Motor neuron (in vitro differentiated cells): ENCODE data around the gene YTHDF1. TPM values are rescaled to one million over a fixed set of nuclear protein-coding genes. Genes with fewer than 3 reads are reported as not detected.

Source experiments
- ATAC-seq, 8 experiments: fragments of 200-7000 bp; cut with Tn5 transposase; replicated peaks in 6 of 8; 2 replicates each; pipeline ENCODE4 v1.8.0; 2021; ENCODE audit warnings: mild to moderate bottlenecking in 8 of 8, moderate library complexity in 8 of 8
- H3K27ac ChIP-seq, 2 donors: fragments of 250-450 bp; sonication (Bioruptor Pico); 2 replicates each; pipeline ENCODE4 v1.9.0; 2021; ENCODE audit warnings: antibody characterized with exemption in 2 of 2, mild to moderate bottlenecking in 2 of 2, moderate library complexity in 1 of 2
- H3K4me1 ChIP-seq, 2 donors: fragments of 250-450 bp; sonication (Bioruptor Pico); replicated peaks in 1 of 2; 2 replicates each; pipeline ENCODE4 v1.6.1; 2021; ENCODE audit warnings: antibody characterized with exemption in 2 of 2, mild to moderate bottlenecking in 2 of 2, moderate library complexity in 1 of 2
- H3K4me3 ChIP-seq, 5 donors: fragments of 250-450 bp; sonication (Bioruptor Pico); 2 replicates each; pipeline ENCODE4 v1.9.0; 2021; ENCODE audit warnings: antibody characterized with exemption in 5 of 5, mild to moderate bottlenecking in 5 of 5, moderate library complexity in 4 of 5
- WGBS, 10 experiments: fragments of 450-650 bp; shearing (Covaris generic); methylation state at CpG; one replicate each; pipeline ENCODE4 v1.0.0; 2022; 5-methylcytosine and 5-hydroxymethylcytosine counted together
- in situ Hi-C, 9 experiments: fragments of 400-800 bp; cut with MboI; loops; one replicate each; pipeline ENCODE4 v1.15.0; 2021; ENCODE audit warnings: low sequenced_read_pairs in 9 of 9, low pct_unique_long_range_greater_than_20kb in 2 of 9; ENCODE audit not compliant: unreplicated experiment in 9 of 9
- total RNA-seq, 8 experiments: library from RNA; unstranded; fragments of 300-600 nt; gene quantifications; 2 replicates each; pipeline versions ENCODE4 v1.2.3 to v1.2.4, GENCODE V29; 2022

Gene YTHDF1
- total RNA-seq, 8 experiments from 2014 or later = 22.9 to 38.5 (median 33.6) TPM

DNA sequence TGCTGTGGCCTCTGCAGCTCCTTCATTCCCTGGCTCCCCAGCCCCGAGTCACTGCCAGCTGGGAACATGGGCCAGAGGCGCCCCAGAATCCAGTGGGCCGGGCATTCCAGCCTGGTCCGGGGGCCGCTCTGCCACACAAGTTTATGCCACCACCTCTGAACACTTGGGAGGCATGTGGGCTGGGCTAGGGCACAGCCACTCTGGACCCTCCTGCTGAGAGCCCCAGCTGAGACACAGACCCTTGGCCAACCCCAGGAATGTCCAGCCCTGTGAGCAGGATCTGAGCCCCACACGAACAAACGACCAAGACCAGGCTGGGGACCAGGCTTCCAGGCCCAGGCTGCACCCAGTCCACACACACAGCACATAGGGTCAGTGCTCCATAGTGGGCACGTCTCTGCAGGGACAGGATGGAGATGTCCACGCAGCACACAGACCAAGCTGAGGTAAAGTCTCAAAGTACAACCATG, 33.0 kb downstream of the YTHDF1 start:
- 60 to 100% (median 100%) methylated on average over 1 to 2 of the region's 9 CpGs; no CpG with 5 or more reads in 7 of the 10 experiments for WGBS, 10 experiments
- ATAC-seq = peak in 1 of 8 experiments; percentile 11

DNA sequence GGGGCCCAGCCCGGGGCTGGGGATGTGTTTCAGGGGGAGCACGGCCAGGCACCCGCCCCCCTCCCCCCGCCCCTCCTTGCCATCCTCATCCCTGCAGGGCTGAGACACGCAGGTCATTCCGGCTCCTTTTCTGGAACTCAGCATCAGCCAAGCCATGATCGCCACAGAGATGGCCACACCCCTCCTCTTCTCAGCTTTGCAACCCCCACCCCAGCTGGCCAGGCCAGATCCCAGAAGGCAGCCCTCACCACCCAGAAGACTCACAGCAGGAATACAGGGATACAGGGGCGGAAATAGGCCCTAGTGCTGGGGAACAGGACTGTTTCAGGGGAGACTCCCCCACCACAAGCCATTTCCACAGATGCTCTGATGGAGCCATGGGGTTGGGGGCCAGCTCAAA, 33.5 kb downstream of the YTHDF1 start:
- H3K27ac ChIP-seq = peak overlapping the region in 1 of 2 donors; percentile 40
- H3K4me1 ChIP-seq = peaks cover 14 to 32% of the 10 kb centered on the region in 2 donors
- no CpG with 5 or more reads among the region's 8 CpGs for WGBS, 10 experiments
- no peak overlapping the region for H3K4me3 ChIP-seq
- in situ Hi-C loops = loop anchor here in 4 of 9 experiments (10.0 to 25.0 kb wide), 2 partner anchors 120 to 128 kb away; no protein-coding TSS in a partner anchor
- no peak for ATAC-seq

More for the DNA sequence above, 33.0 kb downstream of the YTHDF1 start:
- H3K27ac ChIP-seq = no peak overlapping the region
- in situ Hi-C loops = loop anchor here in 4 of 9 experiments (10.0 to 25.0 kb wide), 2 partner anchors 121 to 128 kb away; no protein-coding TSS in a partner anchor
- H3K4me3 ChIP-seq = no peak overlapping the region
- peaks cover 14 to 32% of the 10 kb centered on the region in 2 donors for H3K4me1 ChIP-seq

DNA sequence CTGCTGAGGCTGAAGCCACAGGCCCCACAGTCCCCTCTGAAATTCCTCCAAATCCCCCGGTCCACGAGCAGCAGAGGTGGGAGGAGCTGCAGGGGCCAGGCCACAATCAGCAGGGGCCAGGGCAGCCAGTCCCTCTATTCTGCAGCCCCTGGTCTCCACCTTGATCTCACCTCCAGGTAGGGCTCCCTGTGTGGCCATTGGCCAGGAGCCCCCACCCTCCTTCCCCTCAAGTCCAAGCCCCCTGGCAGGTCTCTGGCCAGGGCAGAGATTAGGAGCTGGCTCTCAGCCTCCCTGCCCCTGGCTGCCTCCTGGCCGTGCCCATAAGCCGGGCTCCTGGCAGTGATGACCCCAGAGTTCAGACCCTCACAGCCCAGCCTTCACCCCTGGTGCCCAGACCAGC, 34.7 kb downstream of the YTHDF1 start:
- Histone ChIP-seq H3K4me1 (peaks cover 24 to 41% of the 10 kb centered on the region in 2 donors), H3K4me3 (no peak overlapping the region), H3K27ac (no peak overlapping the region)
- no peak for ATAC-seq
- in situ Hi-C loops = loop anchor here in 4 of 9 experiments (10.0 to 25.0 kb wide), 2 partner anchors 119 to 126 kb away; no protein-coding TSS in a partner anchor
- WGBS, 10 experiments = 100% methylated on average over 2 of the region's 4 CpGs; no CpG with 5 or more reads in 9 of the 10 experiments

DNA sequence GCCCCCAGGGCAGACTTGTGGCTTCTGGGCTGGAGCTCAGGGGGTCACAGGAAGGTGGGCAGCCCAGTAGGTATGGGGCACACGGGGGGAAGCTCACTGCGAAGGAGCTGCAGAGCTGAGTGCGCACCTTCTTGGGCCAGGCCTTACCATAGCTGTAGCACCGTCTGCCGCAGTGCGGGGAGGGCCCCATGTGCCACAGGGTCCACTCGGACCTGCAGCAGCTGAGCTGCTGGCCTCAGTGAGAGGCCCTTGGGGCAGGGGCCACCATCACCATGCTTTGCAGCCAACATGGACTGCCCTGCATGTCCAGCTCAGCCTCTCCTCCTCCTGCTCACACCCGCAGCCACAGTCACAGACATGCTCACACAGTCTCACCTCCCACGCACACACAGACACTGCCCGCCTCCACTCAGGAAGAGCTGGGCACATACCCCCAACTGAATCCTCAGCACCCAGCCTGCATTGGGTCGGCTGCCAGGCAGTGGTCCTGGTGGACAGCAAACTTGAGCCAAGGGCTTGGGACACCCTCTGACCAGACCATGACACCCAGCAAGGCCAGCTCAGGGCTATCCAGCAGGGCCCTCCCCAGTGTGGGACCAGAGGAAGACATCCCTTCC, 35.3 kb downstream of the YTHDF1 start:
- ATAC-seq = no peak
- 20 to 92% (median 70%) methylated on average over 1 to 5 of the region's 11 CpGs; no CpG with 5 or more reads in 6 of the 10 experiments for WGBS, 10 experiments
- in situ Hi-C loops = loop anchor here in 4 of 9 experiments (10.0 to 25.0 kb wide), 2 partner anchors 118 to 126 kb away; no protein-coding TSS in a partner anchor
- Histone ChIP-seq H3K27ac (no peak overlapping the region), H3K4me1 (peaks cover 29 to 45% of the 10 kb centered on the region in 2 donors), H3K4me3 (no peak overlapping the region)

DNA sequence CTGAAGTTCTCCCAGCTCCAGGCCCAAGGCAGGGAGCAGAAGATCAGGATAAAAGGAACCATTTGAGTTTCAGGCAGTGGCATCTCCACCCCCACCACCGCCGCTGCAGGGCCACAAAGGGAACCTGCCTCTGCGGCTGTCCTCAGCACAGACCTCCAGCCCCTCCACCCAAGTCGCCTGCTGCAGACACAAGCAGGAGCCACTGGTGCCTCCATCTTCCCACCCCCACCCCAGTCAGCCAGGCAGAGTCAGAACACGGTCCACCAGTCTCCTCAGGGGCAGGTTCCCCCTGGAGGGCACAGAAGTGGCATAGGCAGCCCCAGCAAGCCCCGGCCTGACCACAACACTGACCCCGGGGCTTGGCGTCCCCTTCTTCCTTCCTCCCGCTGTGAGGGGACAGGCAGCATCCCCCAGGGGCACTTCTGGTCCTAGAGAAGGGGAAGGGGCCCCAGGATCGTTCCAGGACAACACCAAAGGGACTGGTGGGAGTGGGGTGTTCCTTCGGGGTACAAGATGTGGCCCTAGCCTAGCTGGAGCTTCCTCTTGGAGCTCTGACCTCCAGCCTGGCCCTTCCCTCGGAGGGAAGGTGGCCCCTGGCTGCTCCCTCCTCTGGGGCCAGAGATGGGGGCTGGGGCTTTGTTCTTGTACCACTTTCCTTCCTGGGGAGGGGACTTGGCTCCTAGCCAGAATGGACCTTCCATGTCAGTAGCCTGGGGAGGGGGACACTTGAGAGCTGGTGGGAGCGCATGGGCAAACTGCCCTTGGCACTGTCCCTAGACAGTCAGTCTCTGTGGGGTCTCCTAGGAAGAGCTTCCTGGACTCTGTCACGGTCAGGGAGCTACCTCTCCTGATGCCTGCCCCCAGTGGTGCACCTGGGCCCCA, 36.0 kb downstream of the YTHDF1 start:
- in situ Hi-C loops = loop anchor here in 4 of 9 experiments (10.0 to 25.0 kb wide), 2 partner anchors 118 to 125 kb away; no protein-coding TSS in a partner anchor
- ATAC-seq = no peak
- 69 to 100% methylated on average over 1 to 3 of the region's 14 CpGs; no CpG with 5 or more reads in 8 of the 10 experiments for WGBS, 10 experiments
- Histone ChIP-seq H3K27ac (peak overlapping the region in 1 of 2 donors; percentile 88), H3K4me1 (peaks cover 37 to 50% of the 10 kb centered on the region in 2 donors), H3K4me3 (peak overlapping the region; percentile 55 to 96 (median 88))

DNA sequence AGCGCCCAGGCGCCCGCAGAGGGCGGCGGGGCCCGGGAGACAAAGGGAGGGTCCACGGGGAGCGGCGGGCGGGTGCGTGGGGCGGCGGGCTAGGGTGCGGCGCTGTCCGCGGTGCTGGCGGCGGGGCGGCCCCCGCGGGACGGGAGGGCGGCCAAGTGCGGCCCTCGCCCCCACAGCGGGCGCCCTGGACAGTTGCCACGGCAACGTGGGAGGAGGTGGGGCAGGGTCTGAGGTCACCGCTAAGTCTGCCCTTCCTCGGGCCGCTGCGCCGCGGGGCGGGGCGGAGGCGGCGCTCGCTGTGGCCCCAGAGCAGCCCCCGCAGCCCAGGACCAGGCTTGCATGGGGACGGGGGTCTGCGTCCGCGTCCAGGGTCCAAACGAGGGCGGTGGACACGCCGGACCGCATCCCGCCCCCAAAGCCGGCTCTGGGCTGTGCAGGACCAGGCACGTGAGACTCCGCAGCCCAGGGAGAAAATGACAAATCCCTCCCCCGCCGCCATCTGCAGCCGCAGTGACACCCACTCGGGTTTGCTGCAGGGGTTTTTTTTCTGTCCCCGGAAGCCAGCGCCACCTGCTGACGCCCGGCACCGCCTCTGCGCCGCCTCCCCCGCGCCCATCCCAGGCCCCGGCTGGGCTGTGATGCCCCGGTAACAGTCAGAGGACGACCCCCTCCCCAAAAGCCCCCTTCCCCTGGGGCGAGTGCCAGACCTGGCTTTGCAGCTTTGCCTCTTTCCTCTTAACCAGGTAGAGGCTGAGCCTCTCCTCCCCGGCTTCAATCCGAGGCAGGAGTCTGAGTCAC, 36.8 kb downstream of the YTHDF1 start:
- Histone ChIP-seq H3K27ac (peak overlapping the region; percentile 88 to 94), H3K4me1 (peaks cover 45 to 56% of the 10 kb centered on the region in 2 donors), H3K4me3 (peak overlapping the region; percentile 55 to 96 (median 88))
- peak; percentile 36 to 66 (median 50) for ATAC-seq
- 0% methylated on average over 1 of the region's 74 CpGs; no CpG with 5 or more reads in 9 of the 10 experiments for WGBS, 10 experiments
- in situ Hi-C loops = loop anchor here in 2 of 9 experiments (25.0 kb wide), 1 partner anchor 117 kb away; no protein-coding TSS in a partner anchor

DNA sequence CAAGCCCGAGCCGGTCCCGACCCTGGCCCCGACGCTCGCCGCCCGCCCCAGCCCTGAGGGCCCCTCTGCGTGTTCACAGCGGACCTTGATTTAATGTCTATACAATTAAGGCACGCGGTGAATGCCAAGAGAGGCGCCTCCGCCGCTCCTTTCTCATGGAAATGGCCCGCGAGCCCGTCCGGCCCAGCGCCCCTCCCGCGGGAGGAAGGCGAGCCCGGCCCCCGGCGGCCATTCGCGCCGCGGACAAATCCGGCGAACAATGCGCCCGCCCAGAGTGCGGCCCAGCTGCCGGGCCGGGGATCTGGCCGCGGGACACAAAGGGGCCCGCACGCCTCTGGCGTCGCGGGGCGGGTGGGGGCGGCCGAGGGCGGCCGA, 37.5 kb downstream of the YTHDF1 start:
- H3K4me1 ChIP-seq = peaks cover 51 to 63% of the 10 kb centered on the region in 2 donors
- H3K4me3 ChIP-seq = peak overlapping the region; percentile 55 to 96 (median 88)
- in situ Hi-C loops = loop anchor here in 2 of 9 experiments (25.0 kb wide), 1 partner anchor 116 kb away; no protein-coding TSS in a partner anchor
- H3K27ac ChIP-seq = peak overlapping the region; percentile 88 to 94
- peak in 4 of 8 experiments; percentile 0 to 24 (median 6) for ATAC-seq
- WGBS, 10 experiments = 0% methylated on average over 3 of the region's 49 CpGs; no CpG with 5 or more reads in 9 of the 10 experiments

DNA sequence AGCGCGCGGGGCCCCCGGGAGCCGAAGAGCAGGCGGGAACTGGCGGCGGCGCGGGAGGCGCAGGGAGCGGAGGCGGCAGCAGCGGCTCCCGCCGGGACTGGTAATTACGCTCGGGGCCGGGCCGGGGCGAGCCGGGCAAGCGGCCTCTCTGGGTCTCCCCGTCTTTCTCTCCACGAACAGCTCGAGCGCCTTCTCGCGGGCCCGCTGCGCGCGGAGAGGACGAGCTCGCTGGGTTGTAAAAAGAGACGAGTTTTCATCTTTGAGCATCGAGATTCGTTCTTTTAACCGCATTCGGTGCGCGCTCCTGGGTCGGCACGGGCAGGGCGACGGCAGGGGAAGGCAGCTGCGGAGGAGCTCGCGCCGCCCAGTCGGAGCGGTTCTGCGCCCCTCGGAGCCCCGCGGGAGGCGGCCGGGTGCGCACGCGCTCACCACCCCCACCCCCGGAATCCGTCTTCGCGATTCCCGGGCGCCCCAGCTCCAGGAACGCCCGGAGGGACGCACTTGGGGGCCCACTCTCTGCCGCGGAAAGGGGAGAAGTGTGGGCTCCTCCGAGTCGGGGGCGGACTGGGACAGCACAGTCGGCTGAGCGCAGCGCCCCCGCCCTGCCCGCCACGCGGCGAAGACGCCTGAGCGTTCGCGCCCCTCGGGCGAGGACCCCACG, 38.0 kb downstream of the YTHDF1 start:
- Histone ChIP-seq H3K4me1 (peaks cover 57 to 66% of the 10 kb centered on the region in 2 donors), H3K4me3 (peak overlapping the region; percentile 55 to 96 (median 88)), H3K27ac (peak overlapping the region; percentile 88 to 94)
- peak in 1 of 8 experiments; percentile 1 for ATAC-seq
- WGBS, 10 experiments = 0% methylated on average over 1 to 14 of the region's 90 CpGs; no CpG with 5 or more reads in 7 of the 10 experiments
- in situ Hi-C loops = loop anchor here in 2 of 9 experiments (25.0 kb wide), 1 partner anchor 116 kb away; no protein-coding TSS in a partner anchor

DNA sequence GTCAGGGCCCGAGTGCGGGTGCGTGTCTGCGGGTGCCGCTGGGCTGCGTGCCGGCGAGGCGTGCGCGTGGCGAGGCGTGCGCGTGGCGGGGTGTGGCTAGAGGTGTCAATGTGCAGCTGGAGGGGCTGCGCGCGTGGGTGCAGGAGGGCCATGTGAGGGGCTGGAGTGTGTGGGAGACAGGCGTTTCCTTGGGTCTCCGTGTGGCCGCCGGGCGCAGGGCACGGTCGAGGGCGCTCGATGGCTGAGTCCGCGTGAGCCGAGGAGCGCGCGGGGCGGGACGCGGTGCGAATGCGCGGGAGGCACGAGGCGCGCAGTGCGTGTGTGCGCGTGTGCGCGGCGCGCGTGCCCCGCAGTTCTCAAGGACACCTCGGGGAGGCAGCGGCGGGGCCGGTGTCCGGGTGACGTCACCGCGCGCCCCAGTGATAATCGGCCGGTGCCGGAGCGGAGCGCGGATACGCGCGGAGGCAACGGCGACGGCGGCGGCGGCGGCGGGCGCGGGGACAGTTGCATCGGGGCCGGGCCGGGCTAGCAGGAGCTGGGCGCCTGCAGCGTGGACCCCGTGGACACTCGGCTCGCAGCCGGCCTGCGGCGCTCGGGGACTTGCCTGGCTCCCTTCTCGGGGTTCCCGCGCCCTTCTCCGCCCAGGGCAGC, 38.7 kb downstream of the YTHDF1 start:
- peak in 6 of 8 experiments; percentile 11 to 35 (median 14) for ATAC-seq
- H3K4me3 ChIP-seq = peak overlapping the region; percentile 55 to 96 (median 88)
- WGBS, 10 experiments = 0 to 5% (median 0%) methylated on average over 2 to 10 of the region's 96 CpGs; no CpG with 5 or more reads in 7 of the 10 experiments

DNA sequence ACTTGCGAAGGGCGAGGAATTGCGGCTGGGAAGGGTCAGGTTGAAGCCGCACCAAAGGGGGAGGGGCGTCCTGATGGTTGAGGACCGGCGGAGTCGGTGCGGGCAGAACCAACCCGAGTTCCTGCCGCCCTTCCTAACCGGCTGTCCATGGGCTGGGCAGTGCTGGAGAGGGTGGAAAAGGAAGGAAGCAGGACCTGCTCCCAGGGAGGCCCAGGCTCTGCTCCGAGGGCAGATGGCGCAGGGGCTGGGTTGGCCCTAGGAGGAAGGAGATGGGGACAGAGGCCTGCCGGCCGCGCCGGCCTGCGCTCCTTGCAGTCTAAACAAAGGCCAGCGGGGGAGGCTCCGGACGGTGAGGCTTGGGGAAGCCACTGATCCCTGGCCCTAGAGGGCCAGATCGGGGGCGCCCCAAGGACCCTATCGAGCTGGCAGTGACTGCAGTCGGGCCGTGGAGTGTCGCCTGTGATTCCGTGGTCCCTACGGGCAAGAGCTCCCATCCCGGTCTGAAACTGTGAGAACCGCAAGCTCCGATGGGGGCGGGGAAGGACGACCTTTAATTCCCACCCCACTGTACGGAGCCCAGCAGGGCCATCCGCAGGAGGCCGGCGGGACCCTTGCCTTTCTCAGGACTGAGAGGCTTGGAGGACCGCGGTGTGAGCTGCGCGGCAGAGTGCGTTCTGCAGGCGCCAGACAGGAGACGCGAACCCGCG, 39.4 kb downstream of the YTHDF1 start:
- WGBS, 10 experiments = 0 to 4% (median 2%) methylated on average over 3 to 14 of the region's 49 CpGs; no CpG with 5 or more reads in 5 of the 10 experiments
- in situ Hi-C loops = loop anchor here in 2 of 9 experiments (25.0 kb wide), 1 partner anchor 114 kb away; no protein-coding TSS in a partner anchor
- ATAC-seq = peak in 5 of 8 experiments; percentile 1 to 9 (median 1)
- H3K4me3 ChIP-seq = peak overlapping the region; percentile 55 to 96 (median 88)
- H3K27ac ChIP-seq = peak overlapping the region; percentile 88 to 94
- H3K4me1 ChIP-seq = peaks cover 58 to 67% of the 10 kb centered on the region in 2 donors

More for the DNA sequence above, 38.7 kb downstream of the YTHDF1 start:
- Histone ChIP-seq H3K4me1 (peaks cover 58 to 64% of the 10 kb centered on the region in 2 donors), H3K27ac (peak overlapping the region; percentile 88 to 94)
- in situ Hi-C loops = loop anchor here in 2 of 9 experiments (25.0 kb wide), 1 partner anchor 115 kb away; no protein-coding TSS in a partner anchor
